HG03066 (cell line): Measurements from ENCODE around the gene ABCG1.

Experiments used
- ATAC-seq: cut with Tn5 transposase; IDR thresholded peaks from one replicate; pipeline ENCODE4 v1.9.1; 2021; ENCODE audit warnings: low read depth; ENCODE audit not compliant: unreplicated experiment

ABCG1 gene

GRCh38 chr21:42317826-42318746 is 99.1 kb downstream of the ABCG1 start:
- no peak for ATAC-seq

GRCh38 chr21:42319376-42319775 is 100.4 kb downstream of the ABCG1 start:
- no peak for ATAC-seq

DNA sequence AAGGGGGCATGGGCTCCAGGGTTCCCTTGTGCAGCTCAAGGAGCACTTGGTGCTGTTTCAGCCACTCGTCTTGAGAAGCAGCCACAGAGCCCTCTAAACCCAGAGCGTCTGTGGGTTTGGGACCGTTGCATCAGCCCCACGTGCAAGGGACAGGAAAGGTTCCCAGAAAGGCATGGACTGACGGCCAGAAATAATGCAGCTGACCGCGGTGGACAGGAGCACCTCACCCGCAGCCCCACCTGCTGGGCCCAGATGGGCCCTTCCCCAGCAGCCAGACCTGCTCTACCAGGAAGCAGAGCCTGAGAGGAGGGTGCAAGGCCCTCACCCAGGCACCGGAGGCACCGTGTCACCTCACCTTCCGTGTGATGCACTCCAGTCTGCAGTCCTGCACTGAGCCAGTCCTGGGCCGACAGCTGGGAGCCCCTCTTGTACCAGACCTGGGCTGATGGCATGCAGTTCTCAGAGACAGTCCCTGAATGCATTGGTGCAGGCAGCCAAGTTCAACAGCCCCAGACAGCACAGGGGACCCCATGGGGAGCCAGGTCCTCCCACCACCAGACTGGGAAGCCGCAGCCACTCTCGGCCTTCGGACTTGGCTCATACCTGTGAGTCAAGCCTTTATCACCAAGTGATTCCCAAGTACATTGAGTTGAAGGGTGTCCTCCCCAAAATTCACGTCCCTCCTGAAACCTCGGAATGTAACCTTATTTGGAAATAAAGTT is 101.1 kb downstream of the ABCG1 start:
- no peak for ATAC-seq

DNA sequence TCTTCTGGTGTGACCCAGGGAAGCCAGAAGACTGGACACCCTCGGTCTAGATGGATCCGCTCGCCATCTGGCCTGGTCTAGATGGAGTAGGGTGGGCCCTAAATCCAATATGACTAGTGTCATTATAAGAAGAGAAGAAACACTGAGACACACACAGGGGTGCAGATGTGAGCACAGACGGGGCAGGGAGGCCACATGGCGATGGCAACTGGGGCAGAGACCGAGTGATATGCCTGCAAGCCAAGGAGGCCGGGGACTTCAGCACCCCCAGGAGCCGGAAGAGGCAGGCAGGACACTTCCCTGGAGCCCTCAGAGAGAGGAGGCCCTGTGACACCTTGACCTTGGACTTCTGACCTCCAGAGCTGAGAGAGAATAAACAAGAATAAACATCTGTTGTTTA is 101.9 kb downstream of the ABCG1 start:
- ATAC-seq, result no peak

- no peak for ATAC-seq
Measured at GRCh38 chr21:42321231-42321630, 102.3 kb downstream of the ABCG1 start.

- no peak for ATAC-seq
Measured at GRCh38 chr21:42321845-42322244, 102.9 kb downstream of the ABCG1 start.

- ATAC-seq, result no peak
Measured at GRCh38 chr21:42324896-42325295, 106.0 kb downstream of the ABCG1 start.

GRCh38 chr21:42330380-42331371 is 111.7 kb downstream of the ABCG1 start:
- no peak for ATAC-seq

- ATAC-seq, result no peak
Measured at GRCh38 chr21:42331660-42332059, 112.7 kb downstream of the ABCG1 start.

GRCh38 chr21:42332557-42333317 is 113.8 kb downstream of the ABCG1 start:
- no peak for ATAC-seq

- ATAC-seq, result no peak
Measured at GRCh38 chr21:42336054-42336453, 117.1 kb downstream of the ABCG1 start.

- ATAC-seq, result no peak
Measured at GRCh38 chr21:42337276-42337675, 118.3 kb downstream of the ABCG1 start.

DNA sequence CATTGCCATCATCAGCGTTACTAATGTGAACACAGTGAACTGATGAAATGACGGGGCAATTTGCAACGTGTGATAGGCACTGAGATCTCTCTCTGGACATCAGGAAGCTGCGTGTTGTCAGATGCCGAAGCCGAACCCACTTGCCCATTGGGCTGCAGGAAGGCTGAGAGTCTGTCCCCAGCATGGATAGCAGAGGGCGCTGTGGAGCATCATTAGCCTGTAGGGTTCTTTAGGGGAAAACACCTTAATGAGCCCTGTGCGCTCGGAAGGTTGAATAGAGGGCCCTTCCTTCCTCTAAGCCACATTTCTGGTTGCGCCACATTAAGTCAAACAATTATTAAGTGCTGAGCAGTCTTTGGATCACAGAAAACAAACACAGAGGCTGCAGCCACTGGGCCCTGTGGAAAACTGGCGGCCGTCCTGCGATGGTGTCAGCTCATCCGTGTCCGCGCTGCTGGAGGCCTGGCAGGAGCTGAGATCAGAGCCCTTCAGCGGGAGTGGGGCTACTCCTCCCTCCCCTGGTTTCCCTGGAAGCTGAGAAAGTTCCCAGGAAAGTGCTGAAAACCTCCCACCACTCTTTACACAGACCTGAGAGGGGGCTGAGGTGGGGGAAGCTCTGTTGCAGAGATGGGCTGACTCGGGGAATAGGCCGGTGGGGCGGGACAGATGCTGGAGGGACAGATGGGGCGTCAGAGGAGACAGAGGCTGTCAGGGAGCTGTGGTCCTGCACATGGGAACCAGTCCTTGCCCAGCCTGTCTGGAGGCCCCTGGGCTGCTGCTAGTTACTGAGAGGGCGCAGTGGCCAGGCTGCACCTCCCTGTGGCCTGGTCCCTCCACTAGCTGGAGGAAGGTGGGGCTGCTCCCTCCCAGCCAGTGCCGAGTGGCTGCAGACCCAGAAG is 119.1 kb downstream of the ABCG1 start:
- no peak for ATAC-seq

DNA sequence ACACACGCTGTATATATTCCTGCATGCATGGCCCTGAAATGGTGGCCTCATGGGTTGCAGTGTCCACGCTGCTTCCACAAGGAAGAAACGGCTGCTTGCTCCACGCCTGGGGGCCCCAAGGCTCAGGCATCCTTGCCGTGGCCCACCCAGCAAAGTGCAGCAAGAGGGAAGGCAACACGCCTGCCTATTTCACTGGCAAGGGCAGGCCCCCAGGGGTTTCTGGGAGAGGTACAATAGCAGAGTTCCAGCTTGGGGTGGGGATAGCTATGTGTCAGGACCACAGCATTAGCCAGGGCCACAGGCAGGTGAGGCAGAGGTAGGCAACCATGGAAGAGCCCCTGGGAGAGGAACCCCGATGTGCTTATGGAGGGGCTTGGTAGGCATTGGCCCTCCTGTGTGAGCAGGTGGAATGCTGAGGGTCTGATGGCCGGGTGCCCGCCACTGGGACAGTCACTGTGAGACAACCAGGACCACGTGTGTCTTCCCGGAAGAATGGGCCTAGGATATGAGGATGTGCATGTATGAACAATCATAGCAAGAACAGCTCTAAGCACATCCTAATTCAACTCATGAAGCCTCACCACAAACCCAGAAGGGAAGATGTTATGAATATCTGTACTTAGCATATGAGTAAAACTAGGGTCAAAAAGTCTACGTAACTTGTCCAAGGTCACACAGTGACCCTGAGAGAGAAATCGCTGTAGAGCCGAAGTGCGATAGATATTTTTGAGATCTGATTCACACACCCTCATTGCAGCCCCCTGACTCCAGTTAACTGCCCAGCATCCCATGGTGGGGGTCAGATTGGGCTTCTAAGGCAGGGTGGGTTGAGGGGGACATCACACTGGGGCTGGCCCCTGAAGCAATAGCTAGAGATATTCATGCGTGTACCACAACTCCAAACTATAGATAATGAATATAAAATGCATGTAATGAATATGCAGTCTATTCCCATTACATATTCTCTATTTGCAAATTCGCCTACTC is 120.1 kb downstream of the ABCG1 start:
- ATAC-seq, result no peak

- no peak for ATAC-seq
Measured at GRCh38 chr21:42340187-42341050, 121.5 kb downstream of the ABCG1 start.

- no peak for ATAC-seq
Measured at GRCh38 chr21:42341776-42342542, 123.0 kb downstream of the ABCG1 start.
